ENCODE data around the gene IQCH.

DNA sequence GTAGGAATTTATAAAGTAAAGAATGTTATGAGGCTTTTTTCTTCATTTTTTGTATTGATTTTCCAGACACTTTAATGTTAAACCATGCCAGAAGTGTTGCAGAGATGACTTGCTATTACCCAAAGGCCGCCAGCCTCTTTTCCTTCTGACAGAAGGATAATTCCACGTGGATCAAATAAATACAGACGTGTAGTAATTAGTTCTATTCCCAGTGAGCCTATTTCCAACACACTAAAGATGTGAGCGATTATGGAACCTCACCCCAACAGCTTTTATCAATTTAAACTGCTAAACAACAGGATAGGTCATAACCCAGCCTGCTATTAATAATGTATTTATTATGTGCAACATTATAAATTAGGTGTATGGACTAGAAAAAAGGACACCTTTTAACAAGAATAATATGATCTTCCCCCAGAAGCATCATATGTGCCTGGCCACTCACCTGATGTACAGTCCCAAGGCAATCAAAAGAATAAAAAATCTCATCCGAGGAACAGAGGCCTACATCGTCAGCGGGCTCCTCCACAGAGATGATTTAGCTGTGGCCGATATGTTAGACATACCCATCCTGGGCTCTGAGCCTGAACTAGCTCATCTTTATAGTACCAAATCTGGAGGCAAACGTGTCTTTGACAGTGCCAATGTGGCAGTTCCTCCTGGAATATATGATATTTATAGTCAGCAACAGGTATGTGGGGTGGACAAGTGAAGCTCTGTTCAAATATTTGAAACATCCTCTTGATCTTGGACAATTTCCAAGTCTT is 140.5 kb downstream of the IQCH start:
- TF ChIP-seq, protein P1, sequence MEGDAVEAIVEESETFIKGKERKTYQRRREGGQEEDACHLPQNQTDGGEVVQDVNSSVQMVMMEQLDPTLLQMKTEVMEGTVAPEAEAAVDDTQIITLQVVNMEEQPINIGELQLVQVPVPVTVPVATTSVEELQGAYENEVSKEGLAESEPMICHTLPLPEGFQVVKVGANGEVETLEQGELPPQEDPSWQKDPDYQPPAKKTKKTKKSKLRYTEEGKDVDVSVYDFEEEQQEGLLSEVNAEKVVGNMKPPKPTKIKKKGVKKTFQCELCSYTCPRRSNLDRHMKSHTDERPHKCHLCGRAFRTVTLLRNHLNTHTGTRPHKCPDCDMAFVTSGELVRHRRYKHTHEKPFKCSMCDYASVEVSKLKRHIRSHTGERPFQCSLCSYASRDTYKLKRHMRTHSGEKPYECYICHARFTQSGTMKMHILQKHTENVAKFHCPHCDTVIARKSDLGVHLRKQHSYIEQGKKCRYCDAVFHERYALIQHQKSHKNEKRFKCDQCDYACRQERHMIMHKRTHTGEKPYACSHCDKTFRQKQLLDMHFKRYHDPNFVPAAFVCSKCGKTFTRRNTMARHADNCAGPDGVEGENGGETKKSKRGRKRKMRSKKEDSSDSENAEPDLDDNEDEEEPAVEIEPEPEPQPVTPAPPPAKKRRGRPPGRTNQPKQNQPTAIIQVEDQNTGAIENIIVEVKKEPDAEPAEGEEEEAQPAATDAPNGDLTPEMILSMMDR (conservative IDR thresholded peaks at IDR 0.05; ENCODE audit: low read depth in 2 of 2), result no peak
- no peak for TF ChIP-seq EZH2phosphoT487 (IDR thresholded peaks at IDR 0.05; ENCODE audit: unreplicated experiment)
